Body of pancreas (tissue), 4 donors: ENCODE results near the gene UBE2E2. TPM values are rescaled to one million over a fixed set of nuclear protein-coding genes. Genes with fewer than 3 reads are reported as not detected.

Experiments
- ATAC-seq: fragments of 150-250 bp; one replicate; pipeline ENCODE4 v1.9.1; 2016
- DNase-seq, 4 donors: peaks; one replicate each; pipeline ENCODE4 v3.0.0-alpha.2; 2019
- H3K27ac ChIP-seq, 4 donors: fragments of 200-600 bp; sonication (generic); 1 replicate in 3 of 4; 2 replicates in 1 of 4; pipeline versions ENCODE4 v1.5.1 to v1.6.1; 2016 to 2019; ENCODE audit warnings: mild to moderate bottlenecking in 1 of 4, mixed read lengths in 1 of 4, moderate library complexity in 1 of 4
- H3K27me3 ChIP-seq, 2 donors: fragments of 200-600 bp; sonication (generic); one replicate each; pipeline ENCODE4 v1.6.0; 2016; ENCODE audit warnings: mild to moderate bottlenecking in 1 of 2
- H3K36me3 ChIP-seq, 2 donors: fragments of 200-600 bp; sonication (generic); replicated peaks in 1 of 2; 2 replicates each; pipeline ENCODE4 v1.5.1; 2016; ENCODE audit warnings: low read depth in 2 of 2; ENCODE audit not compliant: insufficient read depth in 1 of 2
- H3K4me1 ChIP-seq: fragments of 200-600 bp; sonication (generic); one replicate; pipeline ENCODE4 v1.6.0; 2016
- H3K4me3 ChIP-seq, 2 donors: fragments of 200-600 bp; sonication (generic); 1 replicate in 1 of 2; 2 replicates in 1 of 2; pipeline ENCODE4 v1.5.1; 2016 to 2019
- H3K9me3 ChIP-seq, 3 donors: fragments of 200-600 bp; sonication (generic); 1 replicate in 2 of 3; 2 replicates in 1 of 3; pipeline ENCODE4 v1.5.1; 2016
- POLR2A ChIP-seq, 3 donors: fragments of 450-650 bp; IDR thresholded peaks; one replicate each; pipeline ENCODE4 v1.6.1; 2016; ENCODE audit warnings: antibody characterized with exemption in 3 of 3, mild to moderate bottlenecking in 2 of 3
- WGBS, 2 donors: methylation state at CpG; one replicate each; pipeline ENCODE4 v1.1.5; 2017; 5-methylcytosine and 5-hydroxymethylcytosine counted together
- intact Hi-C: fragments of 100-400 bp; cut with DNase I; formaldehyde crosslinking; loops from one replicate; pipeline ENCODE4 v1.15.1; 2023
- total RNA-seq, 2 donors: library from RNA; depleted of rRNA; stranded (reverse); fragments of >200 nt; gene quantifications; one replicate each; pipeline ENCODE4 v1.1.0, GENCODE V29; 2016
- TF ChIP-seq, protein P1 (sequence below), 7 experiments: fragments of 450-650 bp in 4 of 7; fragments of 200-600 bp in 3 of 7; sonication (generic) in 3 of 7; IDR thresholded peaks; one replicate each; pipeline ENCODE4 v1.5.1; 2016 to 2019; ENCODE audit warnings: antibody characterized with exemption in 7 of 7

UBE2E2 gene
- total RNA-seq, 2 donors from 2014 or later, result 7.8 to 23.7 TPM

DNA sequence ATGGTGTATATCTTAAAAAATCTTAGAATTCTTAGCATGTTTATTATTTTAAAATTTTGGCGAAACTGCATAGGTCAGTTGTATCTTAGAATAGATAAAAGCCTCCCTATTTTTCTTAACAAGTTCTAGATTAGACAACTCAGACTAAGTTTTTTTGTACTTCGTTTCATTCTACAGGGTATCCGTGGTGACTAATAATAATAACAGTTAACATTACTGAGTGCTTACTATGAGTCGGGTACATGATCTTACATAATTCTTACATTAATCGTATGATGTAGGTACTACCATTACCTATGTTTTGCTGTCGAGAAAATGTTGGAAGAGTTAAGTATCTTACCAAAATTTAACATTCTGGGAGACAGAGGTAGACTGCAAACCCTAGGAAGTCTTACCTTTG, 60.7 kb downstream of the UBE2E2 start:
- no peak for DNase-seq
- Histone ChIP-seq H3K36me3 (no peaks in the 10 kb centered on the region), H3K27me3 (no peaks in the 10 kb centered on the region), H3K4me3 (no peak overlapping the region), H3K9me3 (no peaks in the 10 kb centered on the region), H3K4me1 (no peaks in the 10 kb centered on the region), H3K27ac (no peak overlapping the region)
- TF ChIP-seq, protein P1, sequence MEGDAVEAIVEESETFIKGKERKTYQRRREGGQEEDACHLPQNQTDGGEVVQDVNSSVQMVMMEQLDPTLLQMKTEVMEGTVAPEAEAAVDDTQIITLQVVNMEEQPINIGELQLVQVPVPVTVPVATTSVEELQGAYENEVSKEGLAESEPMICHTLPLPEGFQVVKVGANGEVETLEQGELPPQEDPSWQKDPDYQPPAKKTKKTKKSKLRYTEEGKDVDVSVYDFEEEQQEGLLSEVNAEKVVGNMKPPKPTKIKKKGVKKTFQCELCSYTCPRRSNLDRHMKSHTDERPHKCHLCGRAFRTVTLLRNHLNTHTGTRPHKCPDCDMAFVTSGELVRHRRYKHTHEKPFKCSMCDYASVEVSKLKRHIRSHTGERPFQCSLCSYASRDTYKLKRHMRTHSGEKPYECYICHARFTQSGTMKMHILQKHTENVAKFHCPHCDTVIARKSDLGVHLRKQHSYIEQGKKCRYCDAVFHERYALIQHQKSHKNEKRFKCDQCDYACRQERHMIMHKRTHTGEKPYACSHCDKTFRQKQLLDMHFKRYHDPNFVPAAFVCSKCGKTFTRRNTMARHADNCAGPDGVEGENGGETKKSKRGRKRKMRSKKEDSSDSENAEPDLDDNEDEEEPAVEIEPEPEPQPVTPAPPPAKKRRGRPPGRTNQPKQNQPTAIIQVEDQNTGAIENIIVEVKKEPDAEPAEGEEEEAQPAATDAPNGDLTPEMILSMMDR (IDR thresholded peaks at IDR 0.05), result no peak
- TF ChIP-seq POLR2A (IDR thresholded peaks at IDR 0.05), result no peak
- 74 to 82% methylated on average over 6 of the region's 6 CpGs for WGBS, 2 donors
- intact Hi-C loops, result no loop called here
- no peak for ATAC-seq

DNA sequence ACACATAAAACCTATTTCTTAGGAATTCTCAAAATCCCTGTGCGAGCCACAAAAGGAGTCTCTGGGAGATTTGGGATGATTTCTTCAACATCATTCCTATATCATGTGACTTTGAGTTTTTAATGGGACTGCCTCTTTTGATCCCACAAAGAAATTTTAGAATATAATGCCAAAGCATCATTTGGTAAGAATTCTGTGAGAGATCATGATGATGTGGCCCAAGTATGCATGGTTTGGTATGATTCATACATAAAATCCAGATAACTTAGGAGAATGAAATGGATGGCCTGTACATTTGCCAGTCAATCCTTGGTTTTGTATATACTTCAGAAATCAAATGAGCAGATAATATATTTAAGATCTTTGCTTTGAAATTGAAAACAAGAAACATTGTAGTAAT, 61.3 kb downstream of the UBE2E2 start:
- intact Hi-C loops, result no loop called here
- no peaks in the 10 kb centered on the region for H3K9me3 ChIP-seq
- H3K4me3 ChIP-seq, result no peak overlapping the region
- WGBS, 2 donors, result 93 to 95% methylated on average over 1 of the region's 1 CpG
- H3K27ac ChIP-seq, result no peak overlapping the region
- no peaks in the 10 kb centered on the region for H3K27me3 ChIP-seq
- H3K4me1 ChIP-seq, result no peaks in the 10 kb centered on the region
- no peaks in the 10 kb centered on the region for H3K36me3 ChIP-seq
- TF ChIP-seq, protein P1 (IDR thresholded peaks at IDR 0.05), result no peak
- no peak for TF ChIP-seq POLR2A (IDR thresholded peaks at IDR 0.05)
- DNase-seq (no peak), ATAC-seq (no peak)

DNA sequence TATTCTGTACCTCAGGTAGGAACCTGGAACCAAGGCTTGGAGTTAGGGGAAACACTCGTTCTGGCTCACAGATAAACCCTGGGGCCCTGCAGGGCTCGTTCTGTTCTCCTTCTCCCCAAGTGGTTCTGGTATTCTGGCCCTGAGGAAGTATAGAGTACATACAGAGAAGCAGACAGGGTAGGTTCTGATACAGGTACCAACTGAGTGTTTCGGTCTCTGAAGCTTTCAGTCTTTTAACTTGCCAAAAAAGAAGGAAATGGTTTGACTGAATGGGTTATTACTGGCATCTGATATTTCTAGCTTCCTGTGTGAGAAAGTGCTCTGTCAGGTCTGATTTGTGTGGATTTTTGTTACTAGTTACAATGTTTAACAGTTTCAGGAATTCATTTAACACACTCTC, 67.3 kb downstream of the UBE2E2 start:
- Histone ChIP-seq H3K36me3 (no peaks in the 10 kb centered on the region), H3K4me3 (no peak overlapping the region), H3K9me3 (peaks cover 0 to 7% (median 0%) of the 10 kb centered on the region in 3 donors), H3K27me3 (no peaks in the 10 kb centered on the region), H3K4me1 (no peaks in the 10 kb centered on the region), H3K27ac (no peak overlapping the region)
- 63 to 84% methylated on average over 3 of the region's 3 CpGs for WGBS, 2 donors
- intact Hi-C loops, result no loop called here
- ATAC-seq, result no peak
- no peak for DNase-seq
- no peak for TF ChIP-seq POLR2A (IDR thresholded peaks at IDR 0.05)
- TF ChIP-seq, protein P1 (IDR thresholded peaks at IDR 0.05), result no peak

DNA sequence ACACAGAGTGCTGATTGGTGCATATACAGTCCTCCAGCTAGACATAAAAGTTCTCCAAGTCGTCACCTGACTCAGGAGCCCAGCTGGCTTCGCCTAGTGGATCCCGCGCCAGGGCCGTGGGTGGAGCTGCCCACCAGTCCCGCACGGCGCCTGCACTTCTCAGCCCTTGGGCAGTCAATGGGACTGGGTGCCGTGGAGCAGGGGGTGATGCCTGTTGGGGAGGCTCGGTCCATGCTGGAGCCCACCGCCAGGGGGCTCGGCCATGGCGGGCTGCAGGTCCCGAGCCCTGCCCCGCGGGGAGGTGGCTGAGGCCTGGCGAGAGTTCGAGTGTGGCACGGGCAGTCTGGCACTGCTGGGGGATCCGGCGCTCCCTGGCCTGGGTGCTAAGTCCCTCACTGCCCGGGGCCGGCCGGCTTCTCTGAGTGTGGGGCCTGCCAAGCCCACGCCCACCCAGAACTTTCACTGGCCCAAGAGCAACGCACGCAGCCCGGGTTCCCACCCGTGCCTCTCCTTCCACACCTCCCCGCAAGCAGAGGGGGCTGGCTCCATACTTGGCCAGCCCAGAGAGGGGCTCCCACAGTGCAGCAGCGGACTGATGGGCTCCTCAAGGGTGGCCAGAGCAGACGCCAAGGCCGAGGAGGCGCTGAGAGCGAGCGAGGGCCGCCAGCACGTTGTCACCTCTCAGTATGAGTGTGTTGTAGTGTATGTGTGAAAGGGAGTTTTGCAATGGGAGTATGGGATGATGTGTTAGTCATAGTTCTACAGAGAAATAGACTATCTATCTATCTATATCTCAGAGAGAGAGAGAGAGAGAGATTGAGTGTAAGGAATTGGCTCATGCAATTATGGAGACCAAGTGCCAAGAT, 69.0 kb downstream of the UBE2E2 start:
- WGBS, 2 donors, result 92 to 95% methylated on average over 14 to 37 of the region's 38 CpGs
- peaks cover 4% of the 10 kb centered on the region for H3K4me1 ChIP-seq
- no peak for ATAC-seq
- no peak for TF ChIP-seq POLR2A (IDR thresholded peaks at IDR 0.05)
- TF ChIP-seq, protein P1 (IDR thresholded peaks at IDR 0.05), result no peak
- no peaks in the 10 kb centered on the region for H3K27me3 ChIP-seq
- peaks cover 0 to 7% (median 0%) of the 10 kb centered on the region in 3 donors for H3K9me3 ChIP-seq
- H3K36me3 ChIP-seq, result no peaks in the 10 kb centered on the region
- H3K27ac ChIP-seq, result no peak overlapping the region
- H3K4me3 ChIP-seq, result no peak overlapping the region
- DNase-seq, result no peak
- intact Hi-C loops, result no loop called here

DNA sequence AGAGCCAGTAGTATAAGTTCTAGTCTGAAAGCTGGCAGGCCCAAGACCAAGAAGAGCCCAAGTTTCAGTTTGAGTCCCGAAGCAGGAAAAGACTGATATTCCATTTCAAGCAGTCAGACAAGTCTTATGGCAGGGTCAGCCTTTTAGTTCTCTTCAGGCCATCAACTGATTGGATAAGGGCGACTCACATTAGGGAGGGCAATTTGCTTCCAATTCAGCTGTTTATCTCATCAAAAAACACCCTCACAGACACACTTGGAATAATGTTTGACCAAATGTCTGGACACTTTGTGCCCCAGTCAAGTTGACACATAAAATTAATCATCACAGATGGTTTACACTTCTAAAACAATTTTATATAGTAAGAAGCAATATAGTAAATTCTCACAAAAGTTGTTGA, 69.7 kb downstream of the UBE2E2 start:
- Histone ChIP-seq H3K4me1 (peaks cover 11% of the 10 kb centered on the region), H3K36me3 (no peaks in the 10 kb centered on the region), H3K27me3 (no peaks in the 10 kb centered on the region), H3K27ac (no peak overlapping the region), H3K4me3 (no peak overlapping the region), H3K9me3 (peaks cover 0 to 7% (median 0%) of the 10 kb centered on the region in 3 donors)
- DNase-seq (no peak), ATAC-seq (no peak)
- intact Hi-C loops, result no loop called here
- WGBS, 2 donors, result 92 to 93% methylated on average over 2 of the region's 2 CpGs
- TF ChIP-seq, protein P1 (IDR thresholded peaks at IDR 0.05), result no peak
- no peak for TF ChIP-seq POLR2A (IDR thresholded peaks at IDR 0.05)
